Lung (tissue), 12 donors: Measurements from ENCODE around the gene IRAK3. TPM values are rescaled to one million over a fixed set of nuclear protein-coding genes. Genes with fewer than 3 reads are reported as not detected.

Experiments
- ATAC-seq: fragments of 200-7000 bp; cut with Tn5 transposase; one replicate; pipeline ENCODE4 v1.9.1; 2020; ENCODE audit warnings: moderate number of reproducible peaks; ENCODE audit not compliant: insufficient read depth, low FRiP score
- DNase-seq, 3 donors: peaks; one replicate each; pipeline ENCODE4 v3.0.0-alpha.2; 2013 to 2017
- H3K27ac ChIP-seq, 2 donors: one replicate each; pipeline ENCODE4 v1.5.1; 2013; ENCODE audit warnings: mild to moderate bottlenecking in 2 of 2, moderate library complexity in 2 of 2, control low read depth in 1 of 2, inconsistent platforms in 1 of 2, low read depth in 1 of 2, low read length in 1 of 2
- H3K27me3 ChIP-seq, 3 donors: one replicate each; pipeline ENCODE4 v1.5.1; 2013; ENCODE audit warnings: low read length in 2 of 3; ENCODE audit not compliant: control insufficient read depth in 3 of 3, insufficient read depth in 3 of 3
- H3K36me3 ChIP-seq, 4 donors: one replicate each; pipeline ENCODE4 v1.5.1; 2013; ENCODE audit warnings: low read length in 4 of 4, mild to moderate bottlenecking in 1 of 4, moderate library complexity in 1 of 4; ENCODE audit not compliant: control insufficient read depth in 4 of 4, insufficient read depth in 4 of 4
- H3K4me1 ChIP-seq, 5 donors: one replicate each; pipeline ENCODE4 v1.5.1; 2013; ENCODE audit warnings: low read length in 5 of 5, mild to moderate bottlenecking in 2 of 5, moderate library complexity in 1 of 5; ENCODE audit not compliant: control insufficient read depth in 5 of 5, insufficient read depth in 5 of 5
- H3K4me3 ChIP-seq: one replicate; pipeline ENCODE4 v1.5.1; 2013; ENCODE audit warnings: mild to moderate bottlenecking, control low read depth, moderate library complexity
- H3K9ac ChIP-seq, 2 donors: one replicate each; pipeline ENCODE4 v1.5.1; 2013; ENCODE audit warnings: low read length in 2 of 2, control low read depth in 1 of 2; ENCODE audit not compliant: insufficient read depth in 1 of 2
- H3K9me3 ChIP-seq, 4 donors: one replicate each; pipeline ENCODE4 v1.5.1; 2013; ENCODE audit warnings: low read length in 3 of 4, mild to moderate bottlenecking in 1 of 4, moderate library complexity in 1 of 4; ENCODE audit not compliant: control insufficient read depth in 4 of 4, insufficient read depth in 3 of 4
- CTCF ChIP-seq: IDR thresholded peaks from 2 replicates; pipeline ENCODE4 v1.5.1; 2012; ENCODE audit warnings: mild to moderate bottlenecking; ENCODE audit errors: control extremely low read depth, extremely low read depth
- WGBS, 2 donors: extraction: QIAGEN DNeasy Blood & Tissue Kit; methylation state at CpG; one replicate each; pipeline ENCODE4 v1.1.7; 2013; 5-methylcytosine and 5-hydroxymethylcytosine counted together
- polyA plus RNA-seq, 2 donors: library from polyadenylated mRNA; stranded (reverse); fragments of 200-250 nt; gene quantifications; one replicate each; pipeline ENCODE4 v1.2.1, GENCODE V29; 2013
- total RNA-seq, 2 donors: library from RNA; depleted of rRNA in 1 of 2; stranded (reverse); fragments of >200 nt in 1 of 2; gene quantifications; one replicate each; pipeline ENCODE4 v1.2.1, GENCODE V29; 2014 to 2021
- donor health status: control.
- donor health status: control.
- donor health status: Bipolar disorder and iron deficiency.
- donor health status: healthy.
- donor health status: DM: yes; HTN: yes; CAD: no.

IRAK3 gene
- total and polyA plus RNA-seq, 4 donors = 7.8 to 77.2 (median 51.2) TPM

- peaks cover 7 to 44% (median 28%) of the 10 kb centered on the region in 4 donors for H3K36me3 ChIP-seq
- no peak overlapping the region for H3K27ac ChIP-seq
- ATAC-seq = no peak
- peaks cover 2 to 21% (median 10%) of the 10 kb centered on the region in 4 donors for H3K9me3 ChIP-seq
- peaks cover 0 to 13% (median 4%) of the 10 kb centered on the region in 5 donors for H3K4me1 ChIP-seq
- H3K27me3 ChIP-seq = no peaks in the 10 kb centered on the region
- no peak for TF ChIP-seq CTCF
- DNase-seq = no peak
- WGBS, 2 donors = 97 to 98% methylated on average over 2 of the region's 2 CpGs
- no peak overlapping the region for H3K9ac ChIP-seq
- H3K4me3 ChIP-seq = no peak overlapping the region
Measured at GRCh38 chr12:66141299-66141698, 47.7 kb upstream of the IRAK3 start.

- H3K9me3 ChIP-seq = peaks cover 2 to 21% (median 10%) of the 10 kb centered on the region in 4 donors
- DNase-seq (no peak), ATAC-seq (no peak)
- peaks cover 0 to 13% (median 4%) of the 10 kb centered on the region in 5 donors for H3K4me1 ChIP-seq
- no peak overlapping the region for H3K9ac ChIP-seq
- peak overlapping the region in 1 of 2 donors; percentile 21 for H3K27ac ChIP-seq
- no peak overlapping the region for H3K4me3 ChIP-seq
- H3K36me3 ChIP-seq = peaks cover 7 to 44% (median 20%) of the 10 kb centered on the region in 4 donors
- TF ChIP-seq CTCF = no peak
- H3K27me3 ChIP-seq = no peaks in the 10 kb centered on the region
Measured at GRCh38 chr12:66142826-66143225, 46.2 kb upstream of the IRAK3 start.

GRCh38 chr12:66143868-66144267 is 45.1 kb upstream of the IRAK3 start:
- H3K27ac ChIP-seq = peak overlapping the region in 1 of 2 donors; percentile 66
- 93 to 97% methylated on average over 1 of the region's 1 CpG for WGBS, 2 donors
- H3K4me3 ChIP-seq = no peak overlapping the region
- H3K36me3 ChIP-seq = peaks cover 4 to 43% (median 20%) of the 10 kb centered on the region in 4 donors
- H3K9me3 ChIP-seq = peaks cover 2 to 21% (median 10%) of the 10 kb centered on the region in 4 donors
- no peak for TF ChIP-seq CTCF
- H3K27me3 ChIP-seq = no peaks in the 10 kb centered on the region
- H3K9ac ChIP-seq = no peak overlapping the region
- DNase-seq (no peak), ATAC-seq (no peak)
- peaks cover 0 to 13% (median 4%) of the 10 kb centered on the region in 5 donors for H3K4me1 ChIP-seq
